ENCODE data around the gene PXYLP1.

GRCh38 chr3:141259821-141260629 lies 28.4 kb downstream of the PXYLP1 start:
- TF ChIP-seq EZH2 (IDR thresholded peaks at IDR 0.05; ENCODE audit: borderline replicate concordance, low read depth, low read length, severe bottlenecking) (no peak), CTCF (IDR thresholded peaks at IDR 0.05; ENCODE audit: borderline replicate concordance, extremely low read depth, low read length, poor library complexity, severe bottlenecking) (no peak)

Data from DND-41 (cell line).